NOMO-1 (cell line): ENCODE results near the gene CACNA2D3.

ENCODE experiments used
- DNase-seq, 2 experiments: peaks; one replicate each; lab custom pipeline; 2025; ENCODE audit not compliant: unreplicated experiment in 2 of 2; lab: John Stamatoyannopoulos, UW

The CACNA2D3 gene

DNA sequence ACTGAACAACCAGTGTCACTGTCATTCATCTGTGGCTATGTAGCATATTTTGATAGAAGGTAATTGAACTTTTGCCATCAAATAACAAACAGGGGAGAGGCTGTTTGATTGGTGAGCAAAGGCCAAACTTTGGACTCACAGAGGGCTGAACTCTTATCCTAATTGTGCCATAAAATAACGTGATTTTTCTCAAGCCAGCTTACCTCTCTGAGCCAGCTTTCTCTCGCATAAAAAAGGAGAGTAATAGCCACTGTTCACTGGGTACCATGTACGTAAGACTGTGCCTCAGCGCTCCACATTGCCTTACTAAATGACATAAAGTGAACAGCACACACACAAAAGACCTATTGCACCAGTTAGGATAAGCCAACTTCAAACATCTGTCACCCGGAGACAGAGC, 588.6 kb downstream of the CACNA2D3 start:
- DNase-seq, result no peak

DNA sequence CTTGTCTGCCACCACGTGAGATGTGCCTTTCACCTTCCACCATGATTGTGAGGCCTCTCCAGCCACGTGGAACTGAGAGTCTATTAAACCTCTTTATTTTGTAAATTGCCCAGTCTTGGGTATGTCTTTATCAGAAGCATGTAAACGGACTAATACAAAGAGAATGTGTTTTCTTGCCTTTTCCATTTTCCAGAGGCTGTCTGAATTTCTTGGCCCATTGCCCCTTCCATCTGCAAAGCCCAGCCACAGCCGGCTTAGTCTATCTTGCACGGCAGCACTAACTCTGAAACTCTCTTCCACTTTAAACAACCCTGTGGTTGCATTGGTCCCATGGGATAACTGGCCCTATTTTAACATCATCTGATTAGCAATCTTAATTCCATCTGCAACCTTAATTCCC, 590.2 kb downstream of the CACNA2D3 start:
- no peak for DNase-seq

DNA sequence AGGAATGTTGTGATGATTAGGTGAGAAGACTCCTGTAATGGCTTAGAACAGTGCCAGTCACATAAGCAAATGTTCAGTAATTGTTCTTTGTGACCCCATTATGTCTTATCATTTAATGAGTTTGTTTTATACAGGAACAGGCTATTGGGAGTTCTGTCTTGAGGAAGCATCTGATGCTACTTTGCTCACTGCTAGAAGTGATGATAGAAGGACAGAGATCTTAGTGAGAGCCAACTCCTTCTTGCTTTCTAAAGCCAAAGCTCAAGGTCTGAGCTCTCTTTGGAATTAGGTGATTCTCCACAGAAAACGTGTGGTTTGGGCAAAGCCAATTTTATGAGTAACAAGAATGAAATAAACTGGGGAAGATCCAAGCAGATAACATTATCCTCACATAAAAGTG, 590.7 kb downstream of the CACNA2D3 start:
- no peak for DNase-seq

DNA sequence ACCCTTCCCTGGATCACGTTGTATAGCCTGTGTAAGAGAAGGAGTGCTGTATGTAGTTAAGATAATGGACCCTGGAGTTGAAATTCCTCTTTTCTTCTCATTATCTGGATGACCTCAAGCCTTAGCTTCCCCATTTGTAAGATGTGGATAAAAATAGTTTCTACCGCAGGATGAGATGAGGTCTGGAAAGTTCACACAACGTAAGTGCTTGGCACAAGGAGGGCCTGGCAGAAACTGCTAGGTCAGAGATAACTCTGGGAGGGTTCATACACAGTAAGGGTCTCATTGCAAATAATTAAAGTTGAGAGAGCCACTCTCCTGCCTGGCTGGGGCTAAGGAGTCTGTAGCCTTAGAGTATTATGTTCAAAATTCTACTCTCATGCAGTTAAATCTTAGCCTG, 591.1 kb downstream of the CACNA2D3 start:
- DNase-seq, result no peak

DNA sequence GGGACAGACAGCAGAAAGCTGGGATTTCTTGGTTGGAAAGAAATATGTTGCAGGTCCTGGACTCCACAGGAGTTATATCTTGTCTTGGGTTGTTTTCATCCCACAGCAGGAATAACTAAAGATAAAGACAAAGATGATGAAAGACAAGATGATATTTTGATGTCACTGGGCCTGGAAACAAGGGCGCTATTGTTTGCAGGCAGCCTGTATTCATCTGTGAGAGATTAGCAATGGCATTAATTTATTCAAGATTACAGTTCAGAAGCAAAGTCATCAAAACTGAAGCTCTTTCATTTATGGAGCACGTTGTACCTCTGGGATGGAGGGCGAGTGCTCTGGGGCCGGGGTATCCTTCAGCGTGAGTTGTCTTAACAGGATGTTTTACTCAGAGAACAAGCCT, 591.7 kb downstream of the CACNA2D3 start:
- no peak for DNase-seq

DNA sequence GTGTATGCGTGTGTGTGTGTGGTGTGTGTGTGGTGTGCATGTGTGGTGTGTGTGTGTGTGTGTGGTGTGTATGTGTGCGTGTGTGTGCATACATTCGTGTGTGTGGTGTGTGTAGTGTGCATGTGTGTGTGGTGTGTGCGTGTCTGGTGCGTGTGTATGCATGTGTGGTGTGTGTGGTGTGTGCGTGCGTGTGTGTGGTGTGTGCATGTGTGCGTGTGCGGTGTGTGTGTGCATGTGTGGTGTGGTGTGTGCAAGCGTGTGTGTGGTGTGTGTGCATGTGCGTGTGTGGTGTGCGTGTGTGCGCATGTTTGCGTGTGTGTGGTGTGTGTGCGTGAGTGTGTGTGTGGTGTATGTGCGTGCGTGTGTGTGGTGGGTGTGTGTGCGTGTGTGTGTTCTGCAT, 595.2 kb downstream of the CACNA2D3 start:
- no peak for DNase-seq

DNA sequence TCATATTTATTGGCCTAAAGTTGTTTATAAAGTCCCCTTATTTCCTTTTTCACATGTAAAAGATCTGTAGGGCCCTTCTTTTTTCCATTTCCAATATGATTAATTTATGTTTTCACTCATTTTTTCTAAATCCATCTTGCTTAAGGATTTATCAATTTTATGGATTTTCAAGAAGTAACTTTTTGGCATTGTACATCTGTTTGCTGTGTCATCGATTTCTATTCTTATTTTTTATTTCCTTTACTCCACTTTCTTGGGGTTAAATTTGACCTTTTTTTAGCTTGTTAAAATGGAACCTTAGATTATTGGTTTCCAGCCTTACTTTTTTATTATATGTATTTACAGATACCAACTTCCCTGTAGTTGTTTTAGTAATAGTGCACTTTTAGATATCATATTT, 597.6 kb downstream of the CACNA2D3 start:
- no peak for DNase-seq

DNA sequence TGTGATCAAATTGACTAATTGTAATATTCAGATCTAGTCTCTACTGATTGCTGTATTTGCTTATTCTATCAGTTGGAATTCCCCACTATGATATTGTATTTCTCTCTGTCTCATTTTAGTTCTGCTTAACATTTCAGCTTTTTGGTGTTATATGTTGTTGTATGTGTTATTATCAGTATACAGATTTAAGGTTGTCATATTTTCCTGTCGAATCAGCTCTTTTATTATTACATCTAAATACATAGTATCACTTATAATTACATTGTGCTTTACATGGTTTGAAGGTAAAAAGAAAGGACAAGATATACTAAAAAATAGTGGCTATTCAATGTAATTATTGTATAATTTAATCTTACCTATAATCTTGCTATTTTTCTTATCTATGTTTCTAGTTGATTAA, 598.3 kb downstream of the CACNA2D3 start:
- no peak for DNase-seq

DNA sequence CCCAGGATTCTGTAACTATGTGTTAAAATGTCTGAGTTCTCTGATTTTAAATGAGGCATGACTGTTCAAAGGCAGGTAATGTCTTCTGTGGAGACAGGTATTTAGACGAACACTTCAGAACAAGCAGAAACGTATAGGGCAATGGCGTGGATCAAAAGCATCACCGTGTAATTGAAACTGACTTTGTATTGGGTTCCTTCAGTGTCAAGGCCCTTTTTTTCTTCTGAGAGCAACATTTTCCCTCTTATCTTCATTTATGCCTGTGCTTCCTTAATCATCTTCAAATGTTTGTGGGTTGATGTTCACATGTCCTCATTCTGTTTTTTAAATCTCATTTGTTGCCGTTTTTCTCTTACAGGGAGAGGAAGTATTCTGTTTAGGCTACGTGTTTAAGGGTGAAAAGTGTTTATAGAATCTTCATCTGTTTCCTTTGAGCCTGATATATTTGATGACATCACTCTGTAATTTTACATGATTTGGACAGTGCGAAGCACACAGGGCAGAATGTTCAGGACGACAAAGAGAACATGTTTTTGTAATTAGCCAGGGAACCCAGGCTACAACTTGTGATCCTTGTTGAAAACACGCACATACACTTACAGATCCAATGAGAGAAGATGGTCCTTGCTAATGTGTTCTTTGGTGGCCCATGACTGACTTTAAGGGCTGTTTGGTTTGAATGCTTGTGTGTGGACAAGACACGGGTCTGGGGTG, 609.5 kb downstream of the CACNA2D3 start:
- no peak for DNase-seq

DNA sequence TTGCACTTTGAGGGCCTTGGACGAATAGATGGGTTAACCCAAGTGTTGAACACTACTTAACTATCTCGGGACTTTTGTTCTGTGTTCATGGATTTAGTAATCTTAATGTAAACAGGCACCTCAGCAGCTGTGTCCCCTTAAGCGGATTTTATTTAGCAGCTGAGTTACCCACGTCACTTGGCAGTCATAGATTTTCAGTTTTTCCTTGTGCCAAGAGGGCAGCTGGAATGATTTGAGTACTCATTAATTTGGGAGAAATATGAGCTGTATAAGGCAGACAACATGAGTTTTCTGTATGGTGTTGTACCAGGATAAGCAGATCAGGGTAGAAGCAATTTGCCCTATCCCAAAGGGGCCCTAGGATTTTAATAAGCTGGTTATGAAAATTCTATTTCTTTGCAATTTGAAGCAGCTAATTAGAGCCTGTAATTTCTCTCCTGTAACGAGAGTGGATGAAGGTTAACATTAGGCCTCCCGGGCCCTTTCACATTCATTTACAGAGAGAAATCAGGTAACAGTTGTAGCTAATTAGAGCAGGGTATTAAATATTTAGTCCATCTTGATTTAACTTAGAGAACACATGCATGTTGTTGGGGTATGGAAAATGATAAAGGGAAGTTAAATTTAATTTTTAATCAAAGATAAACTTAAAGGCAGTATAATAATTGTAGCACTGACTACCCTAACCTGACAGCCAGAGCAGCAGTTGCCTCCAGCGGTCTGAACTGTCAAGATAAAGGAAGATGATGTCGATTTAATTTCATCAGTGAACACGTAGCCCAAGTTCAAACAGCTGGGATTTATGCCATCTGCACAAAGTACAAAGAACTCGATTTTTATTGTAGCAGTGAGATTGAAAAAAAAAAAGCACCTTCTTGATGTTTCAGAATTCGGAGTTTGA, 611.0 kb downstream of the CACNA2D3 start:
- DNase-seq, result no peak

DNA sequence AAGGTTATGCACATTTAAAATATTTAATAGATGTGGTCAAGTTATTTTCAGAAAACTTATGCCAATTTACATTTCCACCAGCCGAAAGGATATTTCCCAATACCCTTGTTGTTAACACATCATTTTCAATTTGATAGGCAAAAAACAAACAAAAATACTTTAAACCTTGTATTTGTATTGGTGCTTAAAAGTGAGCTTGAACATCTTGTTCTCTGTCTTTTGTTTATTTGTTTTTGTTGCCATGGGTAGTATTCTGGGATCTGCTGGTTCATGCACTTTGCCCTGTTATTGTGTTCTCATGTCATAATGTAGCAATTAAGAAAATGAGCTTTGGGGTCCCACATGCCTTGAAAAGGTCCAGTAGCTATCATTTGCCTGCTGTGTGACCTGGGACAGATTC, 614.1 kb downstream of the CACNA2D3 start:
- DNase-seq, result no peak

DNA sequence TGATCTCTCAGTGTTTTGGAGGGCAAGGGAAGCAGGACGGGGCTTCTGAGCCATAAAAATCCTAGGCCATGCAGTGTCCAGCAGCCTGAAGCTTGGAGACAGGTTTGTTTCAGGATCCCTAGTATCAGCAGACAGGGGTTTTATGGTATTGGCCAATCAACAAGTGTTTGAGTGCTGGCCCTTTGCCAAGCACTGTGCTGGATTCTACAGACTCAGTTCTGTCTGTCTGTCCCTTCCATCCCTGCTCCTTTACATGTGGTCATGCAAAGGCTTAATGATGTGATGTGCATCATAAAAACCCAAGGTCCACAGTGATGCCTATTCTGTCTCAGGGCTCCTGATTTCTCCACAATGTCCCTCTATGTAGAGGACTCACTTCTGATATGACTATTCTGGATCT, 621.4 kb downstream of the CACNA2D3 start:
- no peak for DNase-seq

DNA sequence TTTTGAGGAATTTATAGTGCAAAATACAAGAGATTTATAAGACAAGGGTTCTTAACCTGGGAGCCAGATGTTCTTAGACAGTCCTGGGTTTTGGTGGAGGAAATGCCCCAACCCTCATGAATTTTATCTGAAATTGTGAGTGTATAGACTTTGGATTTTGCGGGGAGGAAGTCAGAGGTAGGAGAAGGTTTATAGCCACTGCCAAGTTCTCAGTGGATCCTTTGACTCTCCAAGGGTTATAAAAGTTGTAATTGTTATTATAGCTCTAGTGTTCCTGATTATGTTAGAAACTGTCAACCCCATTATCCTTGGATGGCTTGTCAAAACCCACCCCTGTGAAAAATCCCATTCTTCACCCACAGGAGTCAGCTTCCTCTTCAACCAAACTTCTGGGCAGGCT, 621.9 kb downstream of the CACNA2D3 start:
- no peak for DNase-seq

DNA sequence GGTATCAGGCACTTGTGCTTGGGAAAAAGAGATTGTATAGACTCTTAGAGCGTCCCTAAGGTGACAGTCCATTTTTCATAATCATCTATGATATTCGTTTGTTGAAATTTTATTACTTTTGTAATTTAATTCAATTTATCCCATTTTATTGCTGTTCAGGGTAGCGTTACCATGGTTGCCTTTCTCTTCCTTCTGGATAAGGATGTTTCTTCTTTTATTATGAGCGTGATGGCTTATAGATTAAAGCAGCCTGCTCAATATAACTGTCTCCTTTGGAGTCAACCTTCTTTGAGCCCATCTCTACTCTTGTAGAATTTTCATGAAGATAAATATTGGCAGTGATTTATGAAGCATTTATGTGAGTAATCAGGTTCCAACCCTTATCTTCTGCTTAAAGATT, 623.5 kb downstream of the CACNA2D3 start:
- DNase-seq, result no peak

DNA sequence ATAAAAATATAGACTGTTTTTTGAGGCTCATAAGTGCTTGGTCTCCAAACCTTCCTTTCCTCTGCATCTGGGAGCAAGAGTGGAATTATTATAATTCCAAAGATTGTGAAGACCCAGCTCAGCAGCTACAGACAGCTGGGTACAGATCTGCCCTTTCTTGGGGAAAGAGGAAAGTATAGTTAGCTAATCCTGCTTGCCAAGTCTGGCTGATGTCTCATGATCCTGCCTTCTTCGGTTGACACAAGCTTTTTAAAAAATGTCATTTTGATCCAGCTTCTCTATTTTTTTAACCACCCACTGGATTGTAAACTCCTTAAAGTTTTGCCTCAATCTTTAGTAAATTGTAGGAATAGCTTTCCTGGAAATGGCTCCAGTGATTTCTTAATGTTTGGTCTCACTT, 624.4 kb downstream of the CACNA2D3 start:
- no peak for DNase-seq

DNA sequence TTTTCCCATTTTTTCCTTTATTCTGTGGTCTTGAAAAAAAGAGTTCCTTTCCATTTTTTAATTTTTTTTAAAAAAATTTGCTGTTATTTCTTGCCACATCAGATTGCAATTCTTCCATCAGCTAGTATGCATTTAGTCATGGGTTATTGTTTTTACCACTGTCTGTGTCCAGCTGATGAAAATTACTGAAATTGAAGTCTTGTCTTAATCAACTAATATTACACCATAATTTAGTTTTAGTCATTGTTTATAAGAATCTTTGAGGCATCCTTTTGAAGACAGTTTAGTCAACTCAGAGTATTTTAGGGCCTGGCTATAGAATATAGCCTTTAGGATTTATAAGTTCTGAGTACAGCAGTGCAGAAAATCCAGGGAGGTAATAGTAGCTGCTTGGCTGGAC, 633.4 kb downstream of the CACNA2D3 start:
- DNase-seq, result no peak

DNA sequence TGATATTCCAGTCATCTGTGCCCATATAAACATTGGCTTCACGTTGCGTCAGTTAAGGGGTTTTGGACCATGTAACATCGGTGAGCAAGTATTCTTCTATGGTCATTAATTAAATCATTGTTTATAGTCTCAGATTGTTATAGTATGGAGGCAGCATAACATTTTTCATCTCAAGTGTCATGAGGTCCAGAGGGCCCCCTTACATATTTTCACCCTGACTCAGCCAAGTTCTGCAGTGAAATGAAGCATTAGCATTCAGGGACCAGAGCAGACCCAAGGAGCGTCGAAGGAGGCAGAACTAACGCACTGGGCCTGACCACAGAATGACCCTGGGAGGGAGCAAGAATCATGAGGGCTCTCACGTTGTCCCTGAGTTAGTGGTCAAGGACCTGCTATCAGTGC, 634.0 kb downstream of the CACNA2D3 start:
- DNase-seq, result no peak

DNA sequence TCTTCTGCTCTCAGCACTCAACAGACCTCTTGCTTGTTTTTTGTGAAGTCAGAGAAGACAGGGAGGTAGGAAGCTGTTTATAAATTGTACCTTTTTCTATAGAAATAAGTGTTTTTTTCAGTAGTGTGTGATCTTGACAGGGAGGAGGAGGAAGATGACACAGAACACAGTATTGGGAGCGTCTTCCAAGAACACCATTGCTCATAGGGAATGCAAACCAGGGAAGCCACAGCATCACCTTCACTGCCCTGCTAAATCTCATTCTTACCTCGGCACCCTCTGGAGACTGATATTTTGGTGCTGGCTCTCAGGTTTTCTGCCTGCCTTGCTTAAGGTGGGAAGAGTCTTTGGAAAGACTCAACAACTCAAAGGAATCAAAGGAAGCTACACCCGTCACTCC, 636.1 kb downstream of the CACNA2D3 start:
- DNase-seq, result no peak

DNA sequence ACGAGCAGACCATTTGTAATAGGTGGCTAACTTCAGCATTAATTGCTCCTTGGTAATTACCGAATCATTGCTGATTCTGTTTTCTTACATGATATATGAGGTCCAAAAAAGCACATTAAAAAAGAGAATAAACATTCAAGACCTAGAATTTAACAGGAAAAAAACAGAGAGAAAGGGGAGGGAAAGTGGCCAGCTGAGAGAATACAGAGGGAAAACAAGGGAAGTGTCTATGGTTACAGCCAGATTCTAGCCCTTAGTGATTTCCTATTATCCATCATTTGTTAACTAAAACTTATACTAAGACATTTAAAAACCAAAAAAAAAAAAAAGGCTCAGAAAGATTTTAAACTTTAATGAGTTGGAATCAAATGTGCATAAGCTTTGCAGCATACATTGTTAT, 636.8 kb downstream of the CACNA2D3 start:
- no peak for DNase-seq

DNA sequence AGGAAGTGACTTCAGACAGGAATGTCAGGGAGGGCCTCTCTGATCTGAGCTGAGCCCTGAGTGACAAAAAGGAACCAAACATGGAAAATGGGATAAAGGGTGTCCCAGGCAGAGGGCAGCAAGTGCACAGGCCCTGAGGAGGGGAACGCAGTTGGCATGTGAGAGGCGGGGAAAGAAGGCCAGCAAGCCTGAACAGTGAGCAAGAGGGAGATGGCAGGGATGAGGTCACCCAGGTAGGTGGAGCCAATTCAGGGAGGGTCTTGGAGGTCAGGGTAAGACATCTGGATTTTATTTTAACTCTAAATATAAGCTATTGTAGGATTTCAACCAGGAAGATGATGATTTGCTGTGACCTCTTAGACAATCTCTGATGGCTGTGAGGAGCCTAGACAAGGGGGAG, 637.8 kb downstream of the CACNA2D3 start:
- DNase-seq, result no peak

DNA sequence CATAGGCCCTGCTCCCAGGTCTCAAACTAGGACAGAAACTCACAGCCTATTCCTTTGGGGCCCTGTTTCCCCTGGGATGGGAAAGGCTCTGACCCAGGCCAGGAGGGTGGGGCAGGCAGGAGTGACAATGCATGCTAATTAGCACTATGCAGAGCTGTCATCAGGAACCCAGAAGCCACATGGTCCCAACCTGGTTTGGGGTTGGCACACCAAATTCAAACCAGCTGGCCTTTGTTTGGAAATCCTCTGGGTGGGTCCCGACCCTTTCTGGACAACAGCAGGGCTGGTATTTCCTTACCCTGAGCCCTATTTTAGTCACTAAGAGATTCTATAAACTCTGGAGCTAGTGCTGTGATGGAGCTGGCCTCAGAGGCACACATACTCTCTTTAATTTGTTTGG, 639.3 kb downstream of the CACNA2D3 start:
- DNase-seq, result no peak

DNA sequence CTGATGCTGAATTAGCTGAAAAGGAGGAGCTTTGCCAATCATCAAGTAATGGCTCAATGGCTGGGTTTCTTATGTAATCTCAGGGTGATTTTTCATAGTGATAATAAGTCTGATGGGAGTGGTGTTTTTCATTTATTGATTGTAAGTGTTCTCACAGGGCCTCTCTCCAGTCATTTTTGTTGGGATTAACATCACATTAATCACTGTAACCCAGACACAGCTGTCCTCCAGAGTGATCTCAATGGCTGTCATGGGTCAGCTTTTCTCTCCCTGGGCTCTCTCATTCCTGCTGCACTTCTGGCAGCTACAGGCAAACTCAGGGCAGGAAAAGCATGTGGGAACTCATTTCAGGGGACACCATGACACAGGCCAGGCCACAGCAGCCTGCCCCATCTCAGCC, 642.6 kb downstream of the CACNA2D3 start:
- no peak for DNase-seq
